Heart left ventricle (tissue), 16 donors: ENCODE results near the gene SLC52A3. TPM values are rescaled to one million over a fixed set of nuclear protein-coding genes. Genes with fewer than 3 reads are reported as not detected.
"Not testable (repeated sequence)": the region's sequence is repeated elsewhere in the genome, so short reads cannot be mapped to it uniquely, and the experiment has no call there.

Experiments used
- ATAC-seq, 4 donors: fragments of 200-7000 bp; cut with Tn5 transposase; one replicate each; pipeline ENCODE4 v1.9.1; 2020 to 2022; ENCODE audit warnings: moderate library complexity in 4 of 4, mild to moderate bottlenecking in 3 of 4, moderate number of reproducible peaks in 1 of 4
- DNase-seq, 5 donors: peaks; one replicate each; pipeline ENCODE4 v3.0.0-alpha.2; 2020
- H3K27ac ChIP-seq, 12 donors: fragments of 200-600 bp; sonication (generic) in 4 of 12; one replicate each; pipeline versions ENCODE4 v1.5.0 to v1.8.0; 2016 to 2022; ENCODE audit warnings: mild to moderate bottlenecking in 2 of 12
- H3K27me3 ChIP-seq, 9 donors: fragments of 200-600 bp; sonication (generic) in 2 of 9; one replicate each; pipeline versions ENCODE4 v1.5.1 to v1.8.0; 2016 to 2022; ENCODE audit warnings: mild to moderate bottlenecking in 3 of 9
- H3K36me3 ChIP-seq, 9 donors: fragments of 200-600 bp; sonication (generic) in 2 of 9; one replicate each; pipeline versions ENCODE4 v1.5.0 to v1.8.0; 2018 to 2022; ENCODE audit warnings: mild to moderate bottlenecking in 2 of 9
- H3K4me1 ChIP-seq, 12 donors: fragments of 200-600 bp; sonication (generic) in 4 of 12; one replicate each; pipeline versions ENCODE4 v1.5.0 to v1.8.0; 2016 to 2022; ENCODE audit warnings: mild to moderate bottlenecking in 3 of 12
- H3K4me3 ChIP-seq, 12 donors: fragments of 200-600 bp; sonication (generic) in 4 of 12; one replicate each; pipeline versions ENCODE4 v1.5.0 to v1.8.0; 2017 to 2022; ENCODE audit warnings: mild to moderate bottlenecking in 9 of 12, moderate library complexity in 4 of 12
- H3K9me3 ChIP-seq, 12 donors: fragments of 200-600 bp; sonication (generic) in 4 of 12; one replicate each; pipeline versions ENCODE4 v1.5.0 to v1.8.0; 2016 to 2022; ENCODE audit warnings: mild to moderate bottlenecking in 1 of 12
- CTCF ChIP-seq, 12 donors: fragments of 200-600 bp; sonication (generic) in 4 of 12; IDR thresholded peaks; one replicate each; pipeline versions ENCODE4 v1.5.0 to v1.8.0; 2018 to 2022; ENCODE audit warnings: antibody characterized with exemption in 12 of 12, mild to moderate bottlenecking in 5 of 12
- POLR2A ChIP-seq, 2 donors: fragments of 450-650 bp; IDR thresholded peaks; one replicate each; pipeline ENCODE4 v1.6.1; 2017; ENCODE audit warnings: antibody characterized with exemption in 2 of 2, mild to moderate bottlenecking in 2 of 2, moderate library complexity in 2 of 2
- WGBS, 4 donors: extraction: QIAGEN DNeasy Blood & Tissue Kit in 2 of 4; methylation state at CpG; one replicate each; pipeline versions ENCODE4 v1.1.5 to v1.1.7; 2013 to 2018; 5-methylcytosine and 5-hydroxymethylcytosine counted together
- intact Hi-C, 10 donors: fragments of 100-400 bp; cut with DNase I; formaldehyde crosslinking; loops; one replicate each; pipeline versions ENCODE4 v1.11.1 to v1.14.2; 2022
- polyA plus RNA-seq, 2 donors: library from polyadenylated mRNA; stranded (reverse); fragments of 200-250 nt; gene quantifications; one replicate each; pipeline ENCODE4 v1.2.3, GENCODE V29; 2013
- total RNA-seq, 9 donors: library from RNA; depleted of rRNA in 2 of 9; stranded (reverse); fragments of >200 nt in 2 of 9; fragmentation: NEBNext Ultra II Directional in 3 of 9; extraction: Animal tissue kit (Norgen Biotek cat#: 25700) in 3 of 9; gene quantifications; one replicate each; pipeline versions ENCODE4 v1.1.0 to v1.2.4, GENCODE V29; 2016 to 2023
- donor health status: ischemic (EF 13 %, LVEDD 7.1; RV severe dilation, severe dysfunction).
- donor health status: healthy with polysubstance abuse.
- donor health status: DM: no; HTN: yes; CAD: no.
- donor health status: DM: no; HTN: no; CAD: no.
- donor health status: ischemic (EF 25% LVEDD 6.9; RV normal size, moderate dysfunction).
- donor health status: ischemic (EF 25% LVEDD 5.7; RV mildly dilated, moderate dysfunction).
- donor health status: healthy.
- donor health status: DM: yes; HTN: yes; CAD: no.
- donor health status: ischemic (EF 35%, LVEDD 5.7; RV mildly dilated, moderate dysfunction).
- donor health status: nonischemic (EF 11% LVEDD 7.7; RV severe dilation, severe dysfunction).
- donor health status: DM: yes; HTN: yes; CAD: no.
- donor health status: PGD.
- donor health status: ischemic (EF 29% LVEDD 5.4; RV normal size, mild dysfunction).
- donor health status: nonischemic (EF 23%, LVEDD 6.1; RV moderate dilation, normal function).

The SLC52A3 gene
- total and polyA plus RNA-seq, 11 donors: 1.4 to 18.6 (median 2.8) TPM

GRCh38 chr20:801678-802077, 33.4 kb upstream of the SLC52A3 start:
- peaks cover 0 to 21% (median 6%) of the 10 kb centered on the region in 12 donors for H3K9me3 ChIP-seq
- peaks cover 0 to 9% (median 0%) of the 10 kb centered on the region in 9 donors for H3K27me3 ChIP-seq
- no peak overlapping the region for H3K4me3 ChIP-seq
- ATAC-seq (no peak), DNase-seq (no peak)
- intact Hi-C loops: loop anchor here in 2 of 10 donors (5.0 to 10.0 kb wide), 2 partner anchors 301 to 663 kb away; partner anchors contain the start of gene NSFL1C (in 1 of the 2)
- TF ChIP-seq POLR2A (IDR thresholded peaks at IDR 0.05) (no peak), CTCF (IDR thresholded peaks at IDR 0.05) (no peak)
- no peaks in the 10 kb centered on the region for H3K36me3 ChIP-seq
- H3K4me1 ChIP-seq: no peaks in the 10 kb centered on the region
- no peak overlapping the region for H3K27ac ChIP-seq
- 80 to 83% (median 81%) methylated on average over 3 of the region's 3 CpGs for WGBS, 4 donors

- DNase-seq, ATAC-seq, H3K36me3 ChIP-seq, H3K4me3 ChIP-seq, H3K4me1 ChIP-seq, H3K9me3 ChIP-seq, H3K27ac ChIP-seq, H3K27me3 ChIP-seq: not testable (repeated sequence)
- 91 to 94% (median 92%) methylated on average over 7 of the region's 7 CpGs for WGBS, 4 donors
- intact Hi-C loops: loop anchor here in 2 of 10 donors (5.0 to 10.0 kb wide), 2 partner anchors 302 to 665 kb away; partner anchors contain the start of gene NSFL1C (in 1 of the 2)
Observed at GRCh38 chr20:800026-800425, 31.7 kb upstream of the SLC52A3 start.

- DNase-seq, H3K27me3 ChIP-seq, H3K9me3 ChIP-seq, H3K27ac ChIP-seq, intact Hi-C loops, H3K4me1 ChIP-seq, H3K4me3 ChIP-seq, ATAC-seq, H3K36me3 ChIP-seq: not testable (repeated sequence)
- 78 to 83% (median 79%) methylated on average over 5 of the region's 5 CpGs for WGBS, 4 donors
Observed at GRCh38 chr20:798746-799145, 30.4 kb upstream of the SLC52A3 start.

- no peak overlapping the region for H3K27ac ChIP-seq
- no peaks in the 10 kb centered on the region for H3K4me1 ChIP-seq
- ATAC-seq (no peak), DNase-seq (no peak)
- peaks cover 0 to 7% (median 2%) of the 10 kb centered on the region in 12 donors for H3K9me3 ChIP-seq
- H3K4me3 ChIP-seq: no peak overlapping the region
- 80 to 90% (median 89%) methylated on average over 3 of the region's 3 CpGs for WGBS, 4 donors
- H3K36me3 ChIP-seq: no peaks in the 10 kb centered on the region
- intact Hi-C loops: no loop called here
- H3K27me3 ChIP-seq: peaks cover 0 to 6% (median 0%) of the 10 kb centered on the region in 9 donors
- TF ChIP-seq CTCF (IDR thresholded peaks at IDR 0.05) (no peak), POLR2A (IDR thresholded peaks at IDR 0.05) (no peak)
Observed at GRCh38 chr20:796921-797320, 28.6 kb upstream of the SLC52A3 start.

- H3K27me3 ChIP-seq: no peaks in the 10 kb centered on the region
- no peak for TF ChIP-seq POLR2A (IDR thresholded peaks at IDR 0.05)
- H3K36me3 ChIP-seq: no peaks in the 10 kb centered on the region
- DNase-seq: no peak
- H3K4me1 ChIP-seq: no peaks in the 10 kb centered on the region
- intact Hi-C loops: no loop called here
- WGBS, 4 donors: 92 to 96% (median 95%) methylated on average over 18 of the region's 18 CpGs
- no peak for ATAC-seq
- H3K27ac ChIP-seq: no peak overlapping the region
- H3K9me3 ChIP-seq: peaks cover 0 to 12% (median 2%) of the 10 kb centered on the region in 12 donors
- H3K4me3 ChIP-seq: no peak overlapping the region
Observed at GRCh38 chr20:792248-792647, 23.9 kb upstream of the SLC52A3 start.

GRCh38 chr20:791056-791455, 22.8 kb upstream of the SLC52A3 start:
- 56 to 67% (median 58%) methylated on average over 2 of the region's 2 CpGs for WGBS, 4 donors
- no peak overlapping the region for H3K4me3 ChIP-seq
- H3K4me1 ChIP-seq: no peaks in the 10 kb centered on the region
- ATAC-seq: no peak
- peaks cover 0 to 3% (median 0%) of the 10 kb centered on the region in 9 donors for H3K27me3 ChIP-seq
- peaks cover 0 to 12% (median 2%) of the 10 kb centered on the region in 12 donors for H3K9me3 ChIP-seq
- DNase-seq: no peak
- H3K27ac ChIP-seq: no peak overlapping the region
- no peak for TF ChIP-seq POLR2A (IDR thresholded peaks at IDR 0.05)
- TF ChIP-seq CTCF (IDR thresholded peaks at IDR 0.05): no peak
- no peaks in the 10 kb centered on the region for H3K36me3 ChIP-seq
- intact Hi-C loops: no loop called here
